HFF-Myc (cell line): ENCODE results near the gene RIMS3.

Experiments
- DNase-seq: peaks from one replicate; pipeline ENCODE4 v3.0.0-alpha.2; 2011; ENCODE audit warnings: low read depth; ENCODE audit errors: extremely low read depth
- H3K4me3 ChIP-seq: replicated peaks from 2 replicates; pipeline ENCODE4 v1.5.1; 2011; ENCODE audit warnings: low read depth, mild to moderate bottlenecking, control low read depth, low read length
- TF ChIP-seq, protein P1 (sequence below): IDR thresholded peaks from 2 replicates; pipeline ENCODE4 v1.5.1; 2012; ENCODE audit warnings: mild to moderate bottlenecking, low read depth, low read length, control low read depth; ENCODE audit errors: missing control alignments

Gene RIMS3

GRCh38 chr1:40679165-40679953, 13.9 kb upstream of the RIMS3 start:
- TF ChIP-seq, protein P1, sequence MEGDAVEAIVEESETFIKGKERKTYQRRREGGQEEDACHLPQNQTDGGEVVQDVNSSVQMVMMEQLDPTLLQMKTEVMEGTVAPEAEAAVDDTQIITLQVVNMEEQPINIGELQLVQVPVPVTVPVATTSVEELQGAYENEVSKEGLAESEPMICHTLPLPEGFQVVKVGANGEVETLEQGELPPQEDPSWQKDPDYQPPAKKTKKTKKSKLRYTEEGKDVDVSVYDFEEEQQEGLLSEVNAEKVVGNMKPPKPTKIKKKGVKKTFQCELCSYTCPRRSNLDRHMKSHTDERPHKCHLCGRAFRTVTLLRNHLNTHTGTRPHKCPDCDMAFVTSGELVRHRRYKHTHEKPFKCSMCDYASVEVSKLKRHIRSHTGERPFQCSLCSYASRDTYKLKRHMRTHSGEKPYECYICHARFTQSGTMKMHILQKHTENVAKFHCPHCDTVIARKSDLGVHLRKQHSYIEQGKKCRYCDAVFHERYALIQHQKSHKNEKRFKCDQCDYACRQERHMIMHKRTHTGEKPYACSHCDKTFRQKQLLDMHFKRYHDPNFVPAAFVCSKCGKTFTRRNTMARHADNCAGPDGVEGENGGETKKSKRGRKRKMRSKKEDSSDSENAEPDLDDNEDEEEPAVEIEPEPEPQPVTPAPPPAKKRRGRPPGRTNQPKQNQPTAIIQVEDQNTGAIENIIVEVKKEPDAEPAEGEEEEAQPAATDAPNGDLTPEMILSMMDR = no peak
- DNase-seq = no peak
- H3K4me3 ChIP-seq = no peak overlapping the region

DNA sequence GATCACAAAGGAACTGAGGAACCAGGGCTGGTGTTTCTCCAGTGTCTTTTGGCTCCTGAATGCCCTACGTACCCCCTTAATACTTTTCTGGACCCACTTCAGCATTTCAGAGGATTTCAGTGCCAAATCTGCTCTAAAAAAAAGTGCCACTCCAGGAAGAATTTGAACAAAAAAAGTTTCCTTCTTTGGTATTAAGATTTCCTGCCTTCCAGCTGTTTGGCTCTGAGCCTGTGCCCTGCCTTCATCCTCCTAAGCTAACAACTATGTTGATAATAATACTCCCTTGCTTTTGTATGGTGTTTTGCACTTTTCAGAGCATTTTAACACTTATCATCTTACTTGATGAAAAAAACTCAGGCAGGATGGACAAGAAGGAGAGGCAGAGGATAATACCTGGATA, 11.0 kb upstream of the RIMS3 start:
- no peak for DNase-seq
- TF ChIP-seq, protein P1 = no peak
- no peak overlapping the region for H3K4me3 ChIP-seq

DNA sequence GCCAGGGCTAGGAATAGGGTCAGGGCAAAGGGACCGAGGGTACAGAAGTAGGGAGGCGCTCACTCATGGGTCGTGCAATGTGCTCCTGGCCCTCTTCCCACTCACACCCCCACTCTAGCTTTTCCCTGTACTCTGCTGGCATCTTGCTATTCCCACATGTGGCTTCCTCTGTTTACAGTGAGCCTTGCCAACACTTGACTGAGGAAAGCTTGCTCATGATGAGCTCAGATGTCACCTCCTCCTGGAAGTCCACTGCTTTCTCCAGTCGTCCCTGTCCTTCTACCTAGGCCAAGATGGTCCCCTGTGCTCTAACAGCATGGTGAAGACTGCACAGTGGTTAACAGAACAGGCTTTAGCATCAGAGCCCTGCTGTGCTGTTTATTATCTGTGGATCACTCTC, 8.0 kb upstream of the RIMS3 start:
- no peak for DNase-seq
- H3K4me3 ChIP-seq = no peak overlapping the region
- TF ChIP-seq, protein P1 = no peak

GRCh38 chr1:40668769-40669525, 3.5 kb upstream of the RIMS3 start:
- TF ChIP-seq, protein P1 = peak; percentile 95
- DNase-seq = no peak
- no peak overlapping the region for H3K4me3 ChIP-seq

GRCh38 chr1:40664791-40665190, 691 bp downstream of the RIMS3 start:
- no peak for DNase-seq
- no peak overlapping the region for H3K4me3 ChIP-seq
- TF ChIP-seq, protein P1 = no peak

- no peak for DNase-seq
- no peak overlapping the region for H3K4me3 ChIP-seq
- TF ChIP-seq, protein P1 = no peak
Measured at GRCh38 chr1:40664167-40664537, 1.3 kb downstream of the RIMS3 start.
